Keratinocyte (primary cell): ENCODE measurements around the gene CDKN2D. TPM values are rescaled to one million over a fixed set of nuclear protein-coding genes. Genes with fewer than 3 reads are reported as not detected.

Experiments
- DNase-seq: peaks from one replicate; pipeline ENCODE4 v3.0.0-alpha.2; 2011; ENCODE audit warnings: low read depth, missing footprints, low spot score
- FAIRE-seq: peaks from 2 replicates; lab custom pipeline; 2011; peaks lifted over from hg19 to GRCh38; lab: Jason Lieb, UNC
- H2AFZ ChIP-seq: 2 replicates; pipeline ENCODE4 v1.6.0; 2012; ENCODE audit warnings: low read length, control low read depth, inconsistent platforms; ENCODE audit not compliant: control insufficient read depth
- H3K27ac ChIP-seq: 2 replicates; pipeline ENCODE4 v1.5.1; 2011; ENCODE audit warnings: low read length; ENCODE audit not compliant: control insufficient read depth, insufficient read depth
- H3K27me3 ChIP-seq: 3 replicates; pipeline ENCODE4 v1.6.0; 2011; ENCODE audit warnings: low read length; ENCODE audit not compliant: control insufficient read depth, insufficient read depth; ENCODE audit errors: extremely low read depth
- H3K36me3 ChIP-seq, 2 experiments: 2 replicates in 1 of 2; 3 replicates in 1 of 2; pipeline ENCODE4 v1.5.1; 2011; ENCODE audit warnings: low read length in 2 of 2, mild to moderate bottlenecking in 1 of 2; ENCODE audit not compliant: control insufficient read depth in 2 of 2, insufficient read depth in 2 of 2; ENCODE audit errors: extremely low read depth in 1 of 2
- H3K4me1 ChIP-seq: 3 replicates; pipeline ENCODE4 v1.5.1; 2011; ENCODE audit warnings: low read length; ENCODE audit not compliant: control insufficient read depth, insufficient read depth; ENCODE audit errors: extremely low read depth
- H3K4me2 ChIP-seq: 3 replicates; pipeline ENCODE4 v1.6.0; 2011; ENCODE audit warnings: low read depth, low read length; ENCODE audit not compliant: control insufficient read depth, insufficient read depth; ENCODE audit errors: extremely low read depth
- H3K4me3 ChIP-seq, 3 experiments: fragments of 200-600 bp in 1 of 3; sonication (generic) in 1 of 3; 2 replicates in 2 of 3; 3 replicates in 1 of 3; pipeline ENCODE4 v1.5.1; 2011 to 2016; ENCODE audit warnings: low read length in 3 of 3, mild to moderate bottlenecking in 3 of 3, control low read depth in 2 of 3, inconsistent platforms in 1 of 3, low read depth in 1 of 3, mixed read lengths in 1 of 3, mixed run types in 1 of 3, moderate library complexity in 1 of 3; ENCODE audit not compliant: control insufficient read depth in 2 of 3, insufficient read depth in 2 of 3; ENCODE audit errors: extremely low read depth in 1 of 3
- H3K79me2 ChIP-seq: 2 replicates; pipeline ENCODE4 v1.6.0; 2012; ENCODE audit warnings: low read length; ENCODE audit not compliant: control insufficient read depth, insufficient read depth
- H3K9ac ChIP-seq: 3 replicates; pipeline ENCODE4 v1.6.0; 2011; ENCODE audit warnings: low read length; ENCODE audit not compliant: control insufficient read depth, insufficient read depth; ENCODE audit errors: extremely low read depth
- H3K9me1 ChIP-seq: 3 replicates; pipeline ENCODE4 v1.6.0; 2011; ENCODE audit warnings: low read length; ENCODE audit not compliant: control insufficient read depth, insufficient read depth; ENCODE audit errors: extremely low read depth
- H3K9me3 ChIP-seq: 2 replicates; pipeline ENCODE4 v1.5.1; 2012; ENCODE audit warnings: low read depth, low read length; ENCODE audit not compliant: control insufficient read depth
- H4K20me1 ChIP-seq: 3 replicates; pipeline ENCODE4 v1.6.0; 2011; ENCODE audit warnings: low read length; ENCODE audit not compliant: control insufficient read depth, insufficient read depth; ENCODE audit errors: extremely low read depth
- EZH2 ChIP-seq: IDR thresholded peaks from one replicate; pipeline ENCODE4 v1.6.1; 2012; ENCODE audit warnings: inconsistent platforms, mild to moderate bottlenecking, low read length, moderate library complexity
- dilution Hi-C: fragments of 300-500 bp; cut with MboI; formaldehyde crosslinking; loops from one replicate; pipeline ENCODE4 v1.7.0; 2020; ENCODE audit warnings: low sequenced_read_pairs; ENCODE audit not compliant: extremely low pct_ligation_motif_present
- polyA plus RNA-seq, 5 experiments: library from polyadenylated mRNA; depleted of rRNA in 3 of 5; stranded (reverse) in 3 of 5; stranded (forward) in 1 of 5; unstranded in 1 of 5; fragments of >200 nt; gene quantifications; 1 replicate in 1 of 5; 2 replicates in 3 of 5; 3 replicates in 1 of 5; pipeline versions ENCODE4 v1.2.1 to v1.2.3, GENCODE V29; 2011 to 2012; ENCODE audit warnings: missing spikeins in 2 of 5, low read depth in 1 of 5, low replicate concordance in 1 of 5
- TF ChIP-seq, protein P1 (sequence below), 3 experiments: IDR thresholded peaks in 1 of 3; conservative IDR thresholded peaks in 1 of 3; optimal IDR thresholded peaks in 1 of 3; 2 replicates in 2 of 3; 3 replicates in 1 of 3; pipeline versions ENCODE3 to v1.5.1; 2011; ENCODE audit warnings: low read length in 3 of 3, mild to moderate bottlenecking in 3 of 3, moderate library complexity in 2 of 3, control low read depth in 1 of 3, inconsistent platforms in 1 of 3; ENCODE audit not compliant: insufficient read depth in 2 of 3; ENCODE audit errors: extremely low read depth in 1 of 3

Gene CDKN2D
- polyA plus RNA-seq, 1 donor (not counting 4 experiments of a cell fraction or from before 2014, with no cell fraction given), result 3.9 TPM

DNA sequence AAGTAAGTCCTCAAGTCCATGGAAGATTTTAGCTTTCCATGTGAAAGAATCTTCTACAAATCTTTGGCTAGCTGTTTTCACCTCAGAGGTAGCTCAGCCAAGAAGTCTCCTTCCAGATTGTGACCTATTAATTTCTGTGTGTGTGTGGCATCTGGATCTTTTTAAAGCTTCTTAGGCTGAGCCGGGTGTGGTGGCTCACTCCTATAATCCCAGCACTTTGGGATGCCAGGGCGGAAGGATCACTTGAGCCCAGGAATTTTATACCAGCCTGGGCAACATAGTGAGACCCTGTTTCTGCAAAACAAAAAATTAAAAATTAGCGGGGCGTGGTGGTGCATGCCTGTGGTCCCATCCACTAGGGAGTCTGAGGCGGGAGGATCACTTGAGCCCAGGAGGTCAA, 43.1 kb upstream of the CDKN2D start:
- dilution Hi-C loops, result no loop called here
- H3K27ac ChIP-seq, result no peak overlapping the region
- no peaks in the 10 kb centered on the region for H3K79me2 ChIP-seq
- FAIRE-seq, result no peak
- H3K27me3 ChIP-seq, result no peaks in the 10 kb centered on the region
- H4K20me1 ChIP-seq, result no peaks in the 10 kb centered on the region
- H2AFZ ChIP-seq, result no peak overlapping the region
- no peaks in the 10 kb centered on the region for H3K9me1 ChIP-seq
- no peaks in the 10 kb centered on the region for H3K9me3 ChIP-seq
- TF ChIP-seq, protein P1, sequence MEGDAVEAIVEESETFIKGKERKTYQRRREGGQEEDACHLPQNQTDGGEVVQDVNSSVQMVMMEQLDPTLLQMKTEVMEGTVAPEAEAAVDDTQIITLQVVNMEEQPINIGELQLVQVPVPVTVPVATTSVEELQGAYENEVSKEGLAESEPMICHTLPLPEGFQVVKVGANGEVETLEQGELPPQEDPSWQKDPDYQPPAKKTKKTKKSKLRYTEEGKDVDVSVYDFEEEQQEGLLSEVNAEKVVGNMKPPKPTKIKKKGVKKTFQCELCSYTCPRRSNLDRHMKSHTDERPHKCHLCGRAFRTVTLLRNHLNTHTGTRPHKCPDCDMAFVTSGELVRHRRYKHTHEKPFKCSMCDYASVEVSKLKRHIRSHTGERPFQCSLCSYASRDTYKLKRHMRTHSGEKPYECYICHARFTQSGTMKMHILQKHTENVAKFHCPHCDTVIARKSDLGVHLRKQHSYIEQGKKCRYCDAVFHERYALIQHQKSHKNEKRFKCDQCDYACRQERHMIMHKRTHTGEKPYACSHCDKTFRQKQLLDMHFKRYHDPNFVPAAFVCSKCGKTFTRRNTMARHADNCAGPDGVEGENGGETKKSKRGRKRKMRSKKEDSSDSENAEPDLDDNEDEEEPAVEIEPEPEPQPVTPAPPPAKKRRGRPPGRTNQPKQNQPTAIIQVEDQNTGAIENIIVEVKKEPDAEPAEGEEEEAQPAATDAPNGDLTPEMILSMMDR (optimal IDR thresholded peaks at IDR 0.05 in 1 of 3, IDR thresholded peaks at IDR 0.05 in 1 of 3, conservative IDR thresholded peaks at IDR 0.05 in 1 of 3; ENCODE audit: extremely low read depth in 1 of 3, insufficient read depth in 2 of 3, low read length in 3 of 3), result no peak
- TF ChIP-seq EZH2, result no peak
- H3K4me1 ChIP-seq, result peaks cover 9% of the 10 kb centered on the region
- H3K9ac ChIP-seq, result no peak overlapping the region
- H3K36me3 ChIP-seq, result no peaks in the 10 kb centered on the region
- DNase-seq, result no peak
- no peak overlapping the region for H3K4me2 ChIP-seq
- no peak overlapping the region for H3K4me3 ChIP-seq

DNA sequence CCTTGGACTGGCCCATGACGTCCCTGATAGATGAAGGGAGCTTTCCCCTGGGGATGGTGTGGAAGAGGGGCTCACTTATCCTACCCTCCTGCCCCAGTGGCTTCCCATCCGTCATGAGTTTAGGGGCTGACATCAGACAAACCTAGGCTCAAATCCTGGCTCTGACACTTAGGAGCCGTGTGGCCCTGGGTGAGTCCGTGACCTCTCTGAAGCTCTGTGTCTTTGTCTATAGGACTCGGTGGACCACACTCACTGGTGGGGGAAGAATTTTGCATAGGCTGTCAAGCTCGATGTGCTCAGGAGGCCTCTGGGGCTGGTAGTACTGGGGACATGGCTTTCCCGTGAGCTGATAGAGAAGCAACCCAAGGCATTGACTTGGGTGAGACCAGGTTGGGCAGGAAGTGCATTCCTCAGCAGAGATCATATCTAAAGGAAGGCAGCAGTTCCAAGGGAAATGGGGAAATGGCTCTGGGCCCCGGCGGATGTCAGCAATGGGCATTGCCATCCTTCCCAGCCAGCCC, 35.7 kb upstream of the CDKN2D start:
- peaks cover 23% of the 10 kb centered on the region for H3K4me1 ChIP-seq
- no peaks in the 10 kb centered on the region for H3K9me3 ChIP-seq
- H4K20me1 ChIP-seq, result no peaks in the 10 kb centered on the region
- peak overlapping the region; percentile 56 for H3K27ac ChIP-seq
- TF ChIP-seq, protein P1 (optimal IDR thresholded peaks at IDR 0.05 in 1 of 3, IDR thresholded peaks at IDR 0.05 in 1 of 3, conservative IDR thresholded peaks at IDR 0.05 in 1 of 3; ENCODE audit: extremely low read depth in 1 of 3, insufficient read depth in 2 of 3, low read length in 3 of 3), result no peak
- TF ChIP-seq EZH2, result no peak
- no peaks in the 10 kb centered on the region for H3K27me3 ChIP-seq
- peaks cover 3% of the 10 kb centered on the region for H3K9me1 ChIP-seq
- H3K4me3 ChIP-seq, result peak overlapping the region in 2 of 3 experiments; percentile 5 to 15
- no peak overlapping the region for H3K9ac ChIP-seq
- DNase-seq, result no peak
- H2AFZ ChIP-seq, result peak overlapping the region; percentile 48
- H3K4me2 ChIP-seq, result peak overlapping the region; percentile 95
- peak; percentile 92 for FAIRE-seq
- no peaks in the 10 kb centered on the region for H3K36me3 ChIP-seq
- peaks cover 2% of the 10 kb centered on the region for H3K79me2 ChIP-seq
- dilution Hi-C loops, result no loop called here
